VCaP (cell line): Measurements from ENCODE around the gene DPF3.

ENCODE experiments used
- H3K27ac ChIP-seq: fragments of 450-650 bp; 2 replicates; pipeline ENCODE4 v1.5.1; 2017
- CTCF ChIP-seq: fragments of 450-650 bp; conservative IDR thresholded peaks from 2 replicates; pipeline ENCODE4 v1.5.1; 2017; ENCODE audit warnings: mild to moderate bottlenecking, moderate library complexity

DPF3 gene

DNA sequence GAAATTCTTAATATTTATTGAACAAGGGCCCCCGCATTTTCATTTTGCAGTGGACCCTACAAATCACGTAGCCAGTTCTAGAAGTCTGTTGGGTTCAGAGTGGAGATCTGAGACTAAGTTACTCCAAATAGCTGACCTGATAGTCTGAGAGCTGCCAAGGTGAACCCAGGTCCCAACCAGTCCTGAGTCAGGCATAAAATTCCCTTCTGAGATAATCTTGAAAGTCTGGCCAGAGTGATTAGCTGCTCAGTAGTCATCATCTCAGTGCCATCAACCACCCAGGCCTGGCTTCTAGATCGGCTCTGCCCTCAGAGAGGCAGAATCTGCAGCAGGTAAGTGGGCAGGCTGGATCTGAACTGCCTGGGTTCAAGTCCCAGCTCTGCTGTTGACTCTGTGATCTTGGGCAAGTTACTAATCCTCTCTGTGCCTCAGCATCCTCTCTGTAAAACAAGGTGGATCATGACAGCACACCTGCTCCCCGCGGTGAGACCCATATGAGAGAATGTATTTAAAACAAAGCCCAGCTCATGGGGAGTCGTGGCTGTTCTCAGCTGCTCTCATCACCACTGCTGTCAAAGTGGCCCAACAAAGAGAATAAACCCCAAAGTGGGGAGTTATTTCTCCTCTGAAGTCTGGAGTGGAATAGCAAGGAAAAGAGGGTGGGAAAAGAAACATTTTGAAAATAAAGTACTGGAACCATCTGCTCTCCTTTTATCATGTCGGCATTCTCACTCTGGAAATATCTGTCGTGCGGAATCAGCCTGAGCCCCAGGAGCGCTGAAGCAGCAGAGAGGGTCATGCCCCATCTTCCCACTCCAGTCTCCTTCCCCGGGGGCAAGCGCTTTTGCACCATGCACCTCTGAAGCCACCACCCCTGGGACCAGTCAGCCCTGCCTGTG is 193.3 kb downstream of the DPF3 start:
- TF ChIP-seq CTCF = no peak

GRCh38 chr14:72699852-72700257 is 194.0 kb downstream of the DPF3 start:
- no peak for TF ChIP-seq CTCF
- H3K27ac ChIP-seq = no peak overlapping the region

More for the DNA sequence above, 193.3 kb downstream of the DPF3 start:
- no peak overlapping the region for H3K27ac ChIP-seq

- TF ChIP-seq CTCF = no peak
- H3K27ac ChIP-seq = no peak overlapping the region
These were observed 194.5 kb downstream of the DPF3 start for GRCh38 chr14:72699443-72699842.

DNA sequence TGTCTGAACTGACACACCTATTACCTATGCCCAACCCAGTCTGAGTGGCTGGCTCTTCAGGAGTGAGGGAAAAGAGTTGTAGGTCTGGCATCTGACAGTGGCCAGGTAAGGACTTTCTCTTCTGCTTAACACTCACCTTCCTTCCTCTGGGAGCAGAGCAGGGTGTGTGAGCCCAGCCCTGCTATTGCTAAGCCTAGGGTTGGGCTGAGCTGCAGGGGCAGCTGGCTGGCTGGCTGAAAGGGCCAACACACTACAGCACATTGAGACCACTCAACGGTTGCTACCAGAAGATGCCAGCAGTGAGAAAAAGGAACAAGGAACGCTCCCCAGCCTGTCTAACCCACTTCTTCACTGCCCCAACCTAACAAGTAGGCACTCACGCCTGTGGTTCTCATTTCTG is 201.2 kb downstream of the DPF3 start:
- H3K27ac ChIP-seq = no peak overlapping the region
- no peak for TF ChIP-seq CTCF

DNA sequence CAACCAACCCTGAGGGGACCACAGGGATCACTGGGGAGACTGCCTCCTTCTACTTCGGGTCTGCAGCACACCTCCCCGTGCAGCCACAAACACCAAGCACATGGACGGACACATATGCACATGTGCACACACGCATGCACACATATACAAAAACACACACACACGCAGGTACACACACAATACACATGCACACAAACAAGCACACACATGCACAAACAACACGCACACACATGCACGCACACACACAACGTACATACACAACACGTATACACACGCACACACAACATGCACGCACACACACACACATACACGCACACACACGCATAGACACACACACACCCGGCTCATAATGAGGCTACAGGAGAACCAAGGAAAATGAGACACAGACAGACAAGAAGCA is 203.6 kb downstream of the DPF3 start:
- no peak overlapping the region for H3K27ac ChIP-seq
- no peak for TF ChIP-seq CTCF

DNA sequence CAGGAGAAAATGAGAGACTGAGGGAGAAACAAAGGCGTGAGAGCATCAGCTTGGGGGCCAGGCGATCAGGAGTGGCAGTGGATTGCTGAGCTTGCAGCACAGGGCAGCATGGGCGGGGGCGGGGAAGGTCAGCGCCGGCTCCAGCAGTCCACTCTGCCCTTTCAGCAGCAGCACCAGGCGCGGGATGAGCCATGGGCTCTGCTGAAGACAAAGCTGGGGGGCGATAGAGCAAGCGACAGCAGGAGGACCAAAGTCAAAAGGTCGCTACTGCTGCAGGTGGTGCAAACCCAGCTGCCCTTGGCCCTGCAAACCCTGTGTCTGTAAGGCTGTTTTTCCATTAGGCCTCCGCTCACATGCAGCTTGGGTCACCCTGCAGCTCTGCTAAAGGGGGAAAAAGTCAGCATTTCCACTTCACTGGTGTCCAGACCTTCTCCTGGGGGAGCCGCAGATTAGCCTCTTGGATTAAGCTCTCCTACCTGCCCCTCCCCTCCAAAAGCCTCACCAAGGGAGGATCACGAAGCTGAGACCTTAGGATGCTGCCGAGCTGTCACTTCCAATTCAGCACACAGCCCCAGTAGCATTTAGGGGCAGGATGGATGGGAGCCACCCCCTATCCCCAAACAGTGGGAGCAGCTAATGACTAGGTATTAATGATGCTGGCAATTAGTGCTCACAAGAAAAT is 204.8 kb downstream of the DPF3 start:
- no peak for TF ChIP-seq CTCF
- no peak overlapping the region for H3K27ac ChIP-seq

DNA sequence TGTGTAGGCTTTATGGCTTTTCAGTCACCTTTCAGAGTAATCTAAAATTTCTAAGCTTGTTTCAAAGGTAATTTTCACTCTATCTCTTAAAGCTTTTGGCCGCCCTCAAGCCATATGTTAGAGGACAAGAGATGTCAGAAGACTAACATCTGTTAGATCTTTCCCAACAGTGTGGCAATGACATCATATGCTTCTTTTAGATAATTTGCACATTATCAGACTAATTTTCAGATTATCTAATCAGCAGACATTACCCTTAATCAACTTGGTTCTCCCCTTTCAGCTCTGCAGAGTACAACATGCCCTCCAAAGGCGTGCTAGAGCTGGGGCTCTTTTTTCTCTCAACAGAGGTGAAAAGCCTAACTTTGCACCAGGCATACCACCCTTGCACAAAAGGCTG is 207.1 kb downstream of the DPF3 start:
- H3K27ac ChIP-seq = no peak overlapping the region
- no peak for TF ChIP-seq CTCF
